ENCODE results near the gene PTMA. TPM values are rescaled to one million over a fixed set of nuclear protein-coding genes. Genes with fewer than 3 reads are reported as not detected.
"Not testable (repeated sequence)": the region's sequence is repeated elsewhere in the genome, so short reads cannot be mapped to it uniquely, and the experiment has no call there.

Gene PTMA
- total and polyA plus RNA-seq, 2 experiments from 2014 or later = 597 to 727 TPM

GRCh38 chr2:231745303-231746038, 37.1 kb downstream of the PTMA start:
- DNase-seq (ENCODE audit: low spot score) = no peak
- H3K4me1 ChIP-seq (ENCODE audit: insufficient read depth) = no peaks in the 10 kb centered on the region
- H3K27ac ChIP-seq = no peak overlapping the region
- H3K79me2 ChIP-seq = no peaks in the 10 kb centered on the region
- no peak overlapping the region for H3K4me3 ChIP-seq
- no peaks in the 10 kb centered on the region for H3K27me3 ChIP-seq
- no peaks in the 10 kb centered on the region for H3K36me3 ChIP-seq (replicated peaks; ENCODE audit: insufficient read depth, low read depth)
- no peak overlapping the region for H2AFZ ChIP-seq
- H4K20me1 ChIP-seq (ENCODE audit: insufficient read depth, poor library complexity, severe bottlenecking) = no peaks in the 10 kb centered on the region
- no peaks in the 10 kb centered on the region for H3K9me2 ChIP-seq (replicated peaks; ENCODE audit: insufficient read depth)
- WGBS (ENCODE audit: low lambda C conversion rate, missing lambda C conversion rate) = 60% methylated on average over 6 of the region's 6 CpGs
- TF ChIP-seq, protein P1, sequence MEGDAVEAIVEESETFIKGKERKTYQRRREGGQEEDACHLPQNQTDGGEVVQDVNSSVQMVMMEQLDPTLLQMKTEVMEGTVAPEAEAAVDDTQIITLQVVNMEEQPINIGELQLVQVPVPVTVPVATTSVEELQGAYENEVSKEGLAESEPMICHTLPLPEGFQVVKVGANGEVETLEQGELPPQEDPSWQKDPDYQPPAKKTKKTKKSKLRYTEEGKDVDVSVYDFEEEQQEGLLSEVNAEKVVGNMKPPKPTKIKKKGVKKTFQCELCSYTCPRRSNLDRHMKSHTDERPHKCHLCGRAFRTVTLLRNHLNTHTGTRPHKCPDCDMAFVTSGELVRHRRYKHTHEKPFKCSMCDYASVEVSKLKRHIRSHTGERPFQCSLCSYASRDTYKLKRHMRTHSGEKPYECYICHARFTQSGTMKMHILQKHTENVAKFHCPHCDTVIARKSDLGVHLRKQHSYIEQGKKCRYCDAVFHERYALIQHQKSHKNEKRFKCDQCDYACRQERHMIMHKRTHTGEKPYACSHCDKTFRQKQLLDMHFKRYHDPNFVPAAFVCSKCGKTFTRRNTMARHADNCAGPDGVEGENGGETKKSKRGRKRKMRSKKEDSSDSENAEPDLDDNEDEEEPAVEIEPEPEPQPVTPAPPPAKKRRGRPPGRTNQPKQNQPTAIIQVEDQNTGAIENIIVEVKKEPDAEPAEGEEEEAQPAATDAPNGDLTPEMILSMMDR (IDR thresholded peaks at IDR 0.05; ENCODE audit: poor library complexity) = no peak
- TF ChIP-seq EZH2phosphoT487 (IDR thresholded peaks at IDR 0.05; ENCODE audit: low read depth, severe bottlenecking, unreplicated experiment) (no peak), EZH2 (IDR thresholded peaks at IDR 0.05; ENCODE audit: borderline replicate concordance) (no peak)
- no peaks in the 10 kb centered on the region for H3K9me3 ChIP-seq (ENCODE audit: low read depth)
- H3K4me2 ChIP-seq = no peak overlapping the region

DNA sequence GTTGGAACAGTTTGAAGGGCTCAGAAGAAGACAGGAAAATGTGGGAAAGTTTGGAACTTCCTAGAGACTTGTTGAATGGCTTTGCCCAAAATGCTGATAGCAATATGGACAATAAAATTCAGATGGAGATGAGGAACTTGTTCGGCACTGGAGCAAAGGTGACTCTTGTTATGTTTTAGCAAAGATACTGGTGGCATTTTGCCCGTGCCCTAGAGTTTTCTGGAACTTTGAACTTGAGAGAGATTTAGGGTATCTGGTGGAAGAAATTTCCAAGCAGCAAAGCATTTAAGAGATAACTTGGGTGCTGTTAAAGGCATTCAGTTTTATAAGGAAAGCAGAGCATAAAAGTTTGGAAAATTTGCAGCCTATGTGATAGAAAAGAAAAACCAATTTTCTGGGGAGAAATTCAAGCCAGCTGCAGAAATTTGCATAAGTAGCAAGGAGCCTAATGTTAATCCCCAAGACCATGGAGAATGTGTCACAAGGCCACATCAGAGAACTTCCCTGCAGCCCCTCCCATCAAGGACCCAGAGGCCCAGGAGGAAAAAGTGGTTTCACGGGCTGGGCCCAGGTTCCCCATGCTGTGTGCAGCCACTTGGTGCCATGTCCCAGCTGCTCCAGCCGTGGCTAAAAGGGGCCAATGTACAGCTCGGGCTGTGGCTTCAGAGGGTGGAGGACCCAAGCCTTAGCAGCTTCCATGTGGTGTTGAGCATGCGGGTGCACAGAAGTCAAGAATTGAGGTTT, 40.0 kb downstream of the PTMA start:
- H2AFZ ChIP-seq; H3K9me3 ChIP-seq (ENCODE audit: low read depth); H3K4me1 ChIP-seq (ENCODE audit: insufficient read depth); H3K27ac ChIP-seq; DNase-seq (ENCODE audit: low spot score); H3K9me2 ChIP-seq (replicated peaks; ENCODE audit: insufficient read depth); H3K27me3 ChIP-seq; H3K79me2 ChIP-seq; H4K20me1 ChIP-seq (ENCODE audit: insufficient read depth, poor library complexity, severe bottlenecking); H3K4me3 ChIP-seq; H3K4me2 ChIP-seq; H3K36me3 ChIP-seq (replicated peaks; ENCODE audit: insufficient read depth, low read depth): not testable (repeated sequence)
- 89% methylated on average over 6 of the region's 6 CpGs for WGBS (ENCODE audit: low lambda C conversion rate, missing lambda C conversion rate)

DNA sequence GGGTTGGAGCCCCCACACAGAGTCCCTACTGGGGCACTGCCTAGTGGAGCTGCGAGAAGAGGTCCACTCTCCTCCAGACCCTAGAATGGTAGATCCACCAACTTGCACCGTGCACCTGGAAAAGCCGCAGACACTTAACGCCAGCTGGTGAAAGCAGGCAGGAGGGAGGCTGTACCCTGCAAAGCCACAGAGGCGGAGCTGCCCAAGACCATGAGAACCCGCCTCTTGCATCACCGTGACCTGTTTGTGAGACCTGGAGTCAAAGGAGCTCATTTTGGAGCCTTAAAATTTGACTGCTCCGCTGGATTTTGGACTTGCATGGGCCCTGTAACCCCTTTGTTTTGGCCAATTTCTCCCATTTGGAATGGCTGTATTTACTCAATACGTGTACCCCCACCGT, 40.7 kb downstream of the PTMA start:
- H3K4me1 ChIP-seq (ENCODE audit: insufficient read depth); DNase-seq (ENCODE audit: low spot score); H3K4me2 ChIP-seq; H3K79me2 ChIP-seq; H3K36me3 ChIP-seq (replicated peaks; ENCODE audit: insufficient read depth, low read depth); H3K9me3 ChIP-seq (ENCODE audit: low read depth); H4K20me1 ChIP-seq (ENCODE audit: insufficient read depth, poor library complexity, severe bottlenecking); H3K27me3 ChIP-seq; H2AFZ ChIP-seq; H3K9me2 ChIP-seq (replicated peaks; ENCODE audit: insufficient read depth); H3K27ac ChIP-seq; H3K4me3 ChIP-seq: not testable (repeated sequence)
- WGBS (ENCODE audit: low lambda C conversion rate, missing lambda C conversion rate) = 94% methylated on average over 10 of the region's 10 CpGs

- Histone ChIP-seq H3K9me3 (ENCODE audit: low read depth) (no peaks in the 10 kb centered on the region), H3K4me1 (ENCODE audit: insufficient read depth) (no peaks in the 10 kb centered on the region), H4K20me1 (ENCODE audit: insufficient read depth, poor library complexity, severe bottlenecking) (no peaks in the 10 kb centered on the region), H3K36me3 (replicated peaks; ENCODE audit: insufficient read depth, low read depth) (no peaks in the 10 kb centered on the region), H3K4me3 (no peak overlapping the region), H3K27ac (no peak overlapping the region), H3K79me2 (no peaks in the 10 kb centered on the region), H3K27me3 (no peaks in the 10 kb centered on the region), H3K4me2 (no peak overlapping the region), H2AFZ (no peak overlapping the region), H3K9me2 (replicated peaks; ENCODE audit: insufficient read depth) (no peaks in the 10 kb centered on the region)
- no peak for DNase-seq (ENCODE audit: low spot score)
- WGBS (ENCODE audit: low lambda C conversion rate, missing lambda C conversion rate) = 97% methylated on average over 4 of the region's 4 CpGs
- TF ChIP-seq, protein P1 (IDR thresholded peaks at IDR 0.05; ENCODE audit: poor library complexity) = no peak
- TF ChIP-seq EZH2 (IDR thresholded peaks at IDR 0.05; ENCODE audit: borderline replicate concordance) (no peak), EZH2phosphoT487 (IDR thresholded peaks at IDR 0.05; ENCODE audit: low read depth, severe bottlenecking, unreplicated experiment) (no peak)
Observed at GRCh38 chr2:231751042-231751815, 42.9 kb downstream of the PTMA start.

Data from hepatocyte (in vitro differentiated cells).